NB4 (cell line): ENCODE measurements around the gene GCNT4.

ENCODE experiments used
- DNase-seq: peaks from one replicate; pipeline ENCODE4 v3.0.0; 2010; ENCODE audit warnings: low read depth
- H3K4me3 ChIP-seq: one replicate; pipeline ENCODE4 v1.5.1; 2011; ENCODE audit warnings: mild to moderate bottlenecking, low read depth, low read length, moderate library complexity
- MYC ChIP-seq: IDR thresholded peaks from 2 replicates; pipeline ENCODE4 v1.6.1; 2011; ENCODE audit warnings: low read depth, low read length
- POLR2A ChIP-seq: IDR thresholded peaks from 2 replicates; pipeline ENCODE4 v1.6.1; 2011; ENCODE audit warnings: mild to moderate bottlenecking; ENCODE audit not compliant: insufficient read length; ENCODE audit errors: extremely low read depth
- TF ChIP-seq, protein P1 (sequence below): IDR thresholded peaks from 2 replicates; pipeline ENCODE4 v1.6.1; 2011; ENCODE audit warnings: low read depth, low read length
- TF ChIP-seq, protein P2 (sequence below): IDR thresholded peaks from one replicate; pipeline ENCODE4 v1.5.1; 2012; ENCODE audit warnings: low read depth, low read length

The GCNT4 gene

DNA sequence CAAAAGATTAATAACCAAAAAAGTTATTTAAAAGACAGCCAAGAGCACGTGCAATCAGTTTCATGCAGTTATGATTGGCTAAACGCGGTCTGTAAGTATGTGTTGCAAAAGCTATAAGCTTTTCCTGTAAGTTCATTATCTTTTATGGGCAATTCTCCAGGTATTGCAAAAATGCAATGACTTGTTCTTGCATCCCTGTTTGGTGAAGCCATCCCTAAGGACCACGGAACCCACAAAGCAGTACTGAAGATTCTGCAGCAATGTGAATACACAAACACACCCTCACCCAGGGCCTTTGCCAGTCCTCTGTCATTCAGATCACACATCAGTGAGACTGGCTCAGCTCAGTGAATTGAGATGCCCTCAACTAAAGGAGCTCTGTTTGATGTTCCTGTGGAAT lies 11.4 kb downstream of the GCNT4 start:
- TF ChIP-seq MYC, result no peak
- TF ChIP-seq, protein P1, sequence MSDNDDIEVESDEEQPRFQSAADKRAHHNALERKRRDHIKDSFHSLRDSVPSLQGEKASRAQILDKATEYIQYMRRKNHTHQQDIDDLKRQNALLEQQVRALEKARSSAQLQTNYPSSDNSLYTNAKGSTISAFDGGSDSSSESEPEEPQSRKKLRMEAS, result no peak
- TF ChIP-seq, protein P2, sequence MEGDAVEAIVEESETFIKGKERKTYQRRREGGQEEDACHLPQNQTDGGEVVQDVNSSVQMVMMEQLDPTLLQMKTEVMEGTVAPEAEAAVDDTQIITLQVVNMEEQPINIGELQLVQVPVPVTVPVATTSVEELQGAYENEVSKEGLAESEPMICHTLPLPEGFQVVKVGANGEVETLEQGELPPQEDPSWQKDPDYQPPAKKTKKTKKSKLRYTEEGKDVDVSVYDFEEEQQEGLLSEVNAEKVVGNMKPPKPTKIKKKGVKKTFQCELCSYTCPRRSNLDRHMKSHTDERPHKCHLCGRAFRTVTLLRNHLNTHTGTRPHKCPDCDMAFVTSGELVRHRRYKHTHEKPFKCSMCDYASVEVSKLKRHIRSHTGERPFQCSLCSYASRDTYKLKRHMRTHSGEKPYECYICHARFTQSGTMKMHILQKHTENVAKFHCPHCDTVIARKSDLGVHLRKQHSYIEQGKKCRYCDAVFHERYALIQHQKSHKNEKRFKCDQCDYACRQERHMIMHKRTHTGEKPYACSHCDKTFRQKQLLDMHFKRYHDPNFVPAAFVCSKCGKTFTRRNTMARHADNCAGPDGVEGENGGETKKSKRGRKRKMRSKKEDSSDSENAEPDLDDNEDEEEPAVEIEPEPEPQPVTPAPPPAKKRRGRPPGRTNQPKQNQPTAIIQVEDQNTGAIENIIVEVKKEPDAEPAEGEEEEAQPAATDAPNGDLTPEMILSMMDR, result no peak
- TF ChIP-seq POLR2A, result no peak
- no peak for DNase-seq
- H3K4me3 ChIP-seq, result no peak overlapping the region

DNA sequence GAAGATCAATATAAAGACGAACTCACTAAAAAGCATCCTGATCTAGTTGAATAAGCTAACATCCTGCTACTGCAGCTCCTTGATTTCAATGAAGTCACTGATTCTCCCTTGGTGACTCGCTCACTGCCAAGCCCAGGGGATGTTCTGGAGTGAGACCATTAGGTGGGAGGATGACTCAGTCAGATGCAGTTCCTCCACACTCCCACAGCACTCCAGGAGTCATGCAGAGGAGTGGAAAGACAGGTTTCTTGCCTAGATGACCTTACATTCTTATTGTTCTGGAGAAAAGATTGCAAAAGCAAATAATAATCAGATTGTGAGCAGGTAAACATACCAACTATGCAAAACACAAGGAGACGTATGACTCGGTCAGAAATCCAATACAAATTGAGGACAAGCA lies 15.3 kb downstream of the GCNT4 start:
- H3K4me3 ChIP-seq, result no peak overlapping the region
- TF ChIP-seq POLR2A (no peak), MYC (no peak)
- TF ChIP-seq, protein P1, result no peak
- TF ChIP-seq, protein P2, result no peak
- peak; percentile 11 for DNase-seq

DNA sequence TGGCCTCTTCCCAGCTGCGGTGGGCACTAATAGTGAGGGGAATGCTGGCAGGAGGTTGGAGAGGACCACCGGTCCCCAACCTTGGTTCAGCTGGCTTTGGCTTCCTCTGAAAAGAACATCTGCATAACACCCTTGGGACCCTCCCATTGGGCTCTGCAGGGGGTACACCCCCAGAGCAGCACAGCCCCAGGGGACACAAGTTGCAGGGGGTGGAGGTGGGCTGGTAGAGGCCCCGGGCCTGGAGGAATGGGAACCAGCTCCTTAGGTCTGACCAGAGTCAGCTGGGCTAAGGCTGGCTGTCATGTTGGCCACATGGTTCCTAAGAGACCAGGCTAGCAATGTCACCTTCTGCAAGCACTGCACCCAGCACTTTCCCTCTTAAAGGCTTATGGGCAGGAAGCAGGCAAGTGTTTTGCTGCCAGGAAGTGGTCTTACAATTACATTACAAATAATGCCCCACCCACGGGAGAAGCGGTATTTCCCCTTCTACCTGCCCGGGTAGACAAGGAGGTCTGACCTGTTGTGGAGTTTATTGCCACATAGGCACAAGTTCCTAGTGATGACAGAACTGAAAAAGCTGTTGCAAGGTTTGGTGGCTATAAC lies 18.1 kb downstream of the GCNT4 start:
- TF ChIP-seq, protein P1, result no peak
- no peak for TF ChIP-seq MYC
- TF ChIP-seq, protein P2, result no peak
- TF ChIP-seq POLR2A, result no peak
- H3K4me3 ChIP-seq, result no peak overlapping the region
- DNase-seq, result no peak

DNA sequence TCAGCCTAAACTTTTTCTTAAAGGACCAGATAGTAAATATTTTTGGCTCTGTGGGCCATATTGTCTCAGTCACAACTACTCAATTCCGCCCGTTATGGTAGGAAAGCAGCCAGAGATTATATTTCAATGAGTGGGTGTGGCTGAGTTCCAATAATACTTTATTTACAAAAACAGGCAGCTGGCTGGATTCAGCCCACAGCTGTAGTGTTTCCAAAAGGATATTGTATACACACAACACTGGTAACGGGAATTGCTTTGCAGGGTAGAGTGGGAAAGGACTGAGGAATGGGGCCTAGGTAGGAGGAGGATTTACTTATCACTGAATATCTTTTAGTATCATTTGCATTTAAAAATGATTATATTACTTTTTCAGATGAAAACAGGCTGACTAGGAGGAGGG lies 21.0 kb downstream of the GCNT4 start:
- no peak for DNase-seq
- no peak overlapping the region for H3K4me3 ChIP-seq
- TF ChIP-seq MYC, result no peak
- TF ChIP-seq, protein P1, result no peak
- TF ChIP-seq, protein P2, result no peak
- no peak for TF ChIP-seq POLR2A

DNA sequence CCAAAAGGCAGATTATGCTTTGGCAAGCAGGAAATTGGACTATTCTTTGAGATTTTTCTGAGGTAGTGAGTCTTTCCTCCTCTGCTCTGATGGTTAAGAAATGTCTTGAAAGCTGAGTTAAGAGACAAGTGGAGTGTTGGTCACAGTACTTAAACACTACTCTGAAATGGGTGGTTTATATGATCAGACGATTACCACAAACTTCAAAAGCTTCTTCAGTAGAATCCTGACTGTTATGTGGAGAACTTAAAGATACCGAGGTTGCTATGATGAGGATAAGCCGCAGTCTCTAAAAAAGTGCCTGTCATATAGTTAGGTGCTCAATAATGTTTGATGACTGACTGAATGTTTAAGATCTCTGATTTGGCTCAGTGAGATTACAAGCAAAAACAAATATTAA lies 24.3 kb downstream of the GCNT4 start:
- no peak for DNase-seq
- no peak overlapping the region for H3K4me3 ChIP-seq
- TF ChIP-seq, protein P1, result no peak
- TF ChIP-seq MYC (no peak), POLR2A (no peak)
- TF ChIP-seq, protein P2, result no peak
